Parietal lobe (tissue), 1 donor: Measurements from ENCODE around the gene RNF144B. TPM values are rescaled to one million over a fixed set of nuclear protein-coding genes. Genes with fewer than 3 reads are reported as not detected.

Experiments used
- total RNA-seq: library from RNA; depleted of rRNA; stranded (reverse); fragments of >200 nt; gene quantifications from one replicate; pipeline ENCODE4 v1.2.3, GENCODE V29; 2014

Gene RNF144B
- 1.9 TPM for total RNA-seq

GRCh38 chr6:18387061-18387721, at the start of gene RNF144B:
Gene RNF144B (plus strand): TSS chr6:18387350. CDS start chr6:18399535, 12,185 bp downstream.

Other genes starting within 250 kb of the RNF144B start
- 3.8 TPM for gene TPMT, start 232.3 kb upstream of the RNF144B start, total RNA-seq
- gene KDM1B, start 231.9 kb upstream of the RNF144B start, total RNA-seq: 52.0 TPM
- 138 TPM for gene DEK, start 122.8 kb upstream of the RNF144B start, total RNA-seq